ENCODE results near the gene CATSPERE. TPM values are rescaled to one million over a fixed set of nuclear protein-coding genes. Genes with fewer than 3 reads are reported as not detected.
"Not testable (repeated sequence)": the region's sequence is repeated elsewhere in the genome, so short reads cannot be mapped to it uniquely, and the experiment has no call there.

Gene CATSPERE
- total RNA-seq, 1 donor from 2014 or later: 1.8 TPM

- no peak for DNase-seq (ENCODE audit: low read depth)
These were observed 172.1 kb downstream of the CATSPERE start for GRCh38 chr1:244633140-244633539.

- no peak for DNase-seq (ENCODE audit: low read depth)
These were observed 173.5 kb downstream of the CATSPERE start for GRCh38 chr1:244634546-244634945.

DNA sequence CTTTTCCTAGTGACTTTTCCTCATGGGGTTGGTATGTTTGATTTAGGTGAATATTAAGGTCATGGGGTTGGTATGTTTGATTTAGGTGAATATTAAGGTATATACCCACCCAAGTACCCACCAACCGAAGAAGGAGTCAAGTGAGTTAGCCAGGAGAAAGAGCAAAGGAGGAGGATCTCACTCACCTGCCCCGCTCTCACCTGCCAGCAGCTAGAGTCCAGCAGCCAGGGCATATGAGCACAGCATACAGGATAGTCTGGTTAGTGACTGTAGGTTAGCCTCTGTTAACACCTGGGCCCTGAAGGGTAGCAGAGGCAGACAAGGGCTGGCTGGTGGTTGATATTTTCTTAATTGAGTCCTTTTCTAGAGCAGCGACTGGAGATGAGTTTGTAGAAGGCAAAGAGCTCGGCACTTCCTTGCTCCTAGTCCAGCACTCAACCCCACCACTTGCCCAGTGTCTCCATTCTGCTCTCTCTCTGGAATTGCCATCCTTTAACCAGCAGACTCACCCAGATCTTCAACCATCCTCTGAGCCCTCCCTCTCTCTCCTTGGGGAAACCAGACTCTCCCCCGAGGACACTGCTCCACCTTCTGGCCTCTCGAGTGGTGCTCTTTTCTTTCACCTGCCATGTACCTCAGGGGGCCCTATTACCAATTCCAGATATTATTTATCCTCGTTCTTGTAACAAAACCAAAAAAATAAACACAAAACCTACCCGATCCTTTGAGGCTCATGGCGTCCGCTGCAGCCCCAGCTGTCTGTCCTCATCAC lies 175.6 kb downstream of the CATSPERE start:
- DNase-seq (ENCODE audit: low read depth): no peak

DNA sequence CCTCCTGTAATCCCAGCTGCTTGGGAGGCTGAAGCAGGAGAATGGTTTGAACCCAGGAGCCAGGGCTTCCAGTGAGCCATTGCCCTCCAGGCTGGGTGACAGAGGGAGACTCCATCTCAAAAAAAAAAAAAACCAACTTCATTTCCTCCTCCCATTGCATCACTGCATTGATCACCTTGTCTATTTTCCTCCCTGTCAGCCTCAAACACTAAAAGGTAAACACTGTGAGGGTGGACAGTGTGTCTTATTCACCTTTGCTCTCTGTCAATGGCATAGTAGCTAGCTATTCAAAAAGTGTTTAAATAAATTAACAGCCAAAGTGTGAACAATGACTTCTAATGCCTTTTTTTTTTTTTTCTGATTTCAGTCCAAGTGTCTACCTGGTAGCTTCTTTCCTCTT lies 178.5 kb downstream of the CATSPERE start:
- no peak for DNase-seq (ENCODE audit: low read depth)

DNA sequence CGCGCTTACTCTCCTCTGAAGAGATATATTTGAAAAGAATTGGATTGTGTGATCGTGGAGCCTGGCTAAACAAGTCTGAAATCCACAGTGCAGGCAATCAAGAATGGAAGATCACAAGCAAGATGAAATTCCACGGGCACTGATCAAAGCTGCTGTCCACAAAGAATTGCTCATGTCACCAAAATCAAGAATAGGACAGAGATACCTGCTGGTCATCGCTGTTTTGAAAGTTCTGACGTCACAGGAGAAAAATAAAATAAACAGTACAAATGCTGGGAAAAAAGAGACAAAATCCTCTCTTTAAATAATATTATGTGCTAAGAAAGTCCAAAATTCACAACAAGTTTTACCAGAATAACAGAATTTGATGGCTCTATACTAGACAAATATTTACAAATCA lies 179.8 kb downstream of the CATSPERE start:
- DNase-seq (ENCODE audit: low read depth): no peak

DNA sequence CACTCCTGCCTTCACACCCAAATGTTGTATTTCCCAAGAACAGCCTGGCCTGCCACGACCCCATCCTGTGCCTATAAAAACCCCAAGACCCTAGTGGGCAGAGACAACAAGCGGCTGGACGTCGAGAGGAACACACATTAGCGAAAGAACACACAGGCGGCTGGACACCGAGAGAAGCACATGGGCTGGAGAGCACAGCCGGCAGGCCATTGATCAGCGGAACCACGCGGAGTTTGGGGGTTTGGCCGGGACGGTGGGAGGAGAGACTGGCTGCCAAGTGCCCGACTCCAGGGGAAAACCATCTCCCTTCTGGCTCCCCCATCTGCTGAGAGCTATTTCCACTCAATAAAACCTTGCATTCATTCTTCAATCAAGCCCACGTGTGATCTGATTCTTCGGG lies 181.5 kb downstream of the CATSPERE start:
- no peak for DNase-seq (ENCODE audit: low read depth)

DNA sequence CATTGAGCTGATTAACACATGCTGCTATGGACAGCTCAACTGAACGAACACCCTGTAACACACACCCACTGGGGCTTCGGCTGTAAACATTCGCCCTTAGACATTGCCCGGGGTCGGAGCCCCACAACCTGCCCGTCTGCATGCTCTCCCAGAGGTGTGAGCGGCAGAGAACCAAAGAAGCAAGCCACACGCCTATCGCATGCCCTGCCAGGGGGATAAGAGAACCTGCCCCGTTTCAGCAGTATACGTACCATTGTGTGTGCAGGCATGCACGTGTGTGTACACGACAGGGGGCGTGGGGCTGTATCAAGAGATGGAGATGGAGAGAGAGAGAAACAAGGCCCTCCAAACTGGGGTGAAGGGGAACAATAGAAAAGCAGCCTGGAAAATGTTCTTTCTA lies 181.9 kb downstream of the CATSPERE start:
- DNase-seq (ENCODE audit: low read depth): no peak

- DNase-seq (ENCODE audit: low read depth): no peak
These were observed 184.3 kb downstream of the CATSPERE start for GRCh38 chr1:244645414-244645813.

DNA sequence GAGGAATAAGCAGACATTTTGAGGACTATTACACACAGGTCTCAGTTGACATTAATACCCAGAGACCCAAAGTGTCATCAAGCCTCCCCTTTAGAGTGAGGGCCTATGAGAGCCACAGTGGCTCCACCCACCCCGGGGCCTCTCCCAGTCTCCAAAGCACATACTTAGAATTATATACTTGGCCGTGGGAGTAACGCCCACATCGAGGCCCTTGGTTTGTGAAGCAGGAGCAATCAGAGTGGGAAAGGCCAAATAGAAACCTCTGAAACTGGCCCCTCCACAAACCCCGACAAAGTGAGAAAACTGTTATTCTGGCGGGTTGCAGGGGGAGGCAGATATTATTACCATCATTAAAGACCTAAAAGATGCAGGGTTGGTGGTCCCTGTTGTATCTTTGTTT lies 184.8 kb downstream of the CATSPERE start:
- no peak for DNase-seq (ENCODE audit: low read depth)

DNA sequence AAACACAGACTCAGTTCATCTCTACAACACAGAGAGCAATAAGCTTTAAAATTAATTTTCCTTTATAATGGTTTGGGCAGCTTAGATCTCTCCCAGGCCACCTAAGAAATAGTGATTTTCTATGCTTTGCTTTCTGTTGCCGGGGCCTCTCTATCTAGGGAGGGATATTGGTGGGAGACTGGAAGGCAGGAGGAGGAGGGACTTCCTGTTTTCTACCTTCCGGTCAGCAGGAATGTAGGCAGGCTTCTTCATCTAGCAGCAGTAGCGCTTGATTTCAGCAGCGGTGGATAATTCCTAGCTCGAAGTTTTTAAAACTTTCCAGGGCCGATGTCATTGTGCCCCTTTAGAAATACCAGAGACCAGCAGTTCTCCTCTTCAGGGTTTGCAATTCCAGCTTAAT lies 186.7 kb downstream of the CATSPERE start:
- no peak for DNase-seq (ENCODE audit: low read depth)

- peak; percentile 15 for DNase-seq (ENCODE audit: low read depth)
These were observed 191.0 kb downstream of the CATSPERE start for GRCh38 chr1:244651956-244652622.

- peak; percentile 99 for DNase-seq (ENCODE audit: low read depth)
These were observed 191.8 kb downstream of the CATSPERE start, which contains the start of gene DESI2 for GRCh38 chr1:244652623-244653438. TSS of gene DESI2 (plus strand) at chr1:244653126. CDS start at chr1:244653314, 188 bp downstream.

DNA sequence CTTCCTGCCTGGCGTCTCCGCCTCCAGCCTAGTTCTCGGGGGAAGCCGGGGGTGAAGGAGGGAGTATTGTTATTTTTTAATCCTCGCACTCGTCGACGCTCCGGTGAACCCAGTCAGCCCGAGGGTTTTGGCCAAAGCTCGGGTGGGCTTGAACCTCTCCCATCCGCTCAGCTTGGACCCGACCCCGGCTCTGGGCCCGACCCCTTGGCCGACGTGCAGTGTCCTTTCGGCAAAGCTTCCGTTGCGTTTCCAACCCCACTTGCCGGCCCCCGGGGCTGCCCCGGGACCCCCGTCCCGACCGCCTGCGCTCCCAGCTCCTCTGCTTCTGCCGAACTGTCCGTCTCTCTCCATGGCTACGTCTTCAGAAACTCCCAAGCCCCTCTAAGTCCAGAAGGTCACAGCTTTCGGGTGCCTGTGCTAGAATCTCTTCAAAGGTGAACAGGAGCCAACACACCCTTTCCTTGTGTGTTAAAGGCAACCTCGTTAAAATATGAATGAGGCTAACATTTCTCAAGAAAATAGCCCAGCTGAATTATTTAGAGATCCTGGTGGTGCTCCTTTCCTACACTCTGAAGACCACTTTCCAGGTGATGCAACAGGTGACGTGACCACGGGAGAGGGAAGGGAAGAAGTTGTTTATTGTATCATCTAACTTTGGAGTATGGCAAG lies 192.5 kb downstream of the CATSPERE start:
- DNase-seq (ENCODE audit: low read depth): peak; percentile 14

DNA sequence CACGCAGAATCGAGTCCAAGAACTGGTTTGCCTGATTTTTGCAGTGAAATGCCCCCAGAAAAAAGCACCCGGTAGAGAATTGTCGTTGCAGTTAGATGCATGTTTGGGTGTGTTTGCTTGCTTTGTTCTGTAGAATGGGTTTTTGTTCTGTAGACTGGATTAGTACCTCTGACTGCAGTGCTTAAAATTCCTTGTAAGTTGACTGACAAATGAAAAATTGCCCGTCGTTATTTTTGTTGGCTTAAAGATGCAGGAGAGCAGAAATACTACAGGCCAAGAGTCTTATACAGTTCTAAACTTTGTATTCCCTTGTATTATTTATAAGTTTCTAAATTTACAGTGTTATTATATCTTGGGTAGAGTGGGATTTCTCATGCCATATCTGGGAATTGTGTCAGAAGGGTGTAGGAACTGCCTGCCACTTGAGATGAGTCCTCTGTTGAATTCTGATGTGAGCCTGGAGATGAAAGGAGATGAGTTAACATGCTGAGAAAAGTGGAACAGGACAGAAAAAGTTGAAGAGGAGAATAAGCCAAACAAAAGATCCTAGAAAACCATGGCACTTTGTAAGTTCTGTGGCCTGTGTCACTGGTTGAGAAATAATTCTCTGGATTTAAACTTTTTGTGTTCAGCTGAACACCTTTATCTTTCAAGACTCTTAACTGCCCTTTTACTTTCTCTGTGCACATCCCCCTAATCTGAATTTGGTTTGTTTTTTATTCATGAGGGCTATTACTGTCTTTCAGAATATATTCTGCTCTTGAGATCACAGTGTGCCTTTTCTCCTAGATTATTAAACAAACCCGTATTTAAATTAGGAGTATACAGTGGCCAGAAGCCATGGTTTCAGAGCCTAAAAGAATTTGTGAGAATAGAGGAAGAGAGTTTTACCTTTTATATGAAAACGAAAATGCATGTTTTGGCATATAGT lies 193.3 kb downstream of the CATSPERE start:
- peak; percentile 11 for DNase-seq (ENCODE audit: low read depth)

- no peak for DNase-seq (ENCODE audit: low read depth)
These were observed 194.1 kb downstream of the CATSPERE start for GRCh38 chr1:244655186-244655585.

- no peak for DNase-seq (ENCODE audit: low read depth)
These were observed 196.3 kb downstream of the CATSPERE start for GRCh38 chr1:244657421-244657820.

- DNase-seq (ENCODE audit: low read depth): no peak
These were observed 198.6 kb downstream of the CATSPERE start for GRCh38 chr1:244659694-244660093.

DNA sequence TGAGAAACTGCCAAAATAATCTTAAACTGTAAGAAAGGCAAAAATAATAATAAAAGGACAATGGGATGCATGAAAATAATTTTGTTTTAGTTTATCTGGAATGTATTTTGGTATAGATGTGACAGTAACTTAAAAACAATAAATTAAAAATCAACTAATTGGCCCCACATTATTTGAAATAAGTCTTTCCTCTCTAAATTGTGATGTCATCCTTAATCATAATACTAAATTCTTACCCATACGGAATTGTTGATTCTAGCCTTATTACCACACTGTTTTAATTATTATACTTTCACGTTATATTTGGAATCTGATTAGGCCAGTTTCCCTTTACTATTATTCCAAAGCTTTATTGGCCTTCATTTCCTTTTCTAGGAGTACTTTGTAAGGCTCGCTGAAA lies 199.5 kb downstream of the CATSPERE start:
- no peak for DNase-seq (ENCODE audit: low read depth)

DNA sequence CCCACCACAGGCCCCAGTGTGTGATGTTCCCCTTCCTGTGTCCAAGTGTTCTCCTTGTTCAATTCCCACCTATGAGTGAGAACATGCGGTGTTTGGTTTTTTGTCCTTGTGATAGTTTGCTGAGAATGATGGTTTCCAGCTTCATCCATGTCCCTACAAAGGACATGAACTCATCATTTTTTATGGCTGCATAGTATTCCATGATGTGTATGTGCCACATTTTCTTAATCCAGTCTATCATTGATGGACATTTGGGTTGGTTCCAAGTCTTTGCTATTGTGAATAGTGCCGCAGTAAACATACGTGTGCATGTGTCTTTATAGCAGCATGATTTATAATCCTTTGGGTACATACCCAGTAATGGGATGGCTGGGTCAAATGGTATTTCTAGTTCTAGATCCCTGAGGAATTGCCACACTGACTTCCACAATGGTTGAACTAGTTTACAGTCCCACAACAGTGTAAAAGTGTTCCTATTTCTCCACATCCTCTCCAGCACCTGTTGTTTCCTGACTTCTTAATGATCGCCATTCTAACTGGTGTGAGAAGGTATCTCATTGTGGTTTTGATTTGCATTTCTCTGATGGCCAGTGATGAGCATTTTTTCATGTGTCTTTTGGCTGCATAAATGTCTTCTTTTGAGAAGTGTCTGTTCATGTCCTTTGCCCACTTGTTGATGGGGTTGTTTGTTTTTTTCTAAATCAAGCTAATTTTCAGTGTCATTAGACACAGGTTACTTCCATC lies 200.7 kb downstream of the CATSPERE start:
- not testable (repeated sequence) for DNase-seq (ENCODE audit: low read depth)

- peak; percentile 65 for DNase-seq (ENCODE audit: low read depth)
These were observed 201.5 kb downstream of the CATSPERE start for GRCh38 chr1:244662599-244662998.

Data from renal cortical epithelial cell (primary cell).